BLaER1 (cell line): ENCODE data around the gene BTG2.
"Not testable (repeated sequence)": the region's sequence is repeated elsewhere in the genome, so short reads cannot be mapped to it uniquely, and the experiment has no call there.

Experiments used
- H3K27ac ChIP-seq: shearing (Covaris generic); formaldehyde crosslinking; 2 replicates; pipeline ENCODE4 v1.8.1; 2022
- H3K27me3 ChIP-seq: shearing (Covaris generic); formaldehyde crosslinking; 2 replicates; pipeline ENCODE4 v1.8.1; 2022
- H3K36me3 ChIP-seq: shearing (Covaris generic); formaldehyde crosslinking; 2 replicates; pipeline ENCODE4 v1.8.1; 2022
- H3K4me1 ChIP-seq: shearing (Covaris generic); formaldehyde crosslinking; 2 replicates; pipeline ENCODE4 v1.8.1; 2022
- H3K4me2 ChIP-seq: shearing (Covaris generic); formaldehyde crosslinking; 2 replicates; pipeline ENCODE4 v1.8.1; 2022
- H3K4me3 ChIP-seq: shearing (Covaris generic); formaldehyde crosslinking; 2 replicates; pipeline ENCODE4 v1.8.1; 2022
- H3K9ac ChIP-seq: shearing (Covaris generic); formaldehyde crosslinking; 2 replicates; pipeline ENCODE4 v1.8.1; 2022
- H3K9me3 ChIP-seq: shearing (Covaris generic); formaldehyde crosslinking; 2 replicates; pipeline ENCODE4 v1.8.1; 2022
- H4K20me1 ChIP-seq: shearing (Covaris generic); formaldehyde crosslinking; 2 replicates; pipeline ENCODE4 v1.8.1; 2022
- Cebpa-rat ChIP-seq: shearing (Covaris generic); IDR thresholded peaks from 2 replicates; pipeline ENCODE4 v1.8.1; 2022

BTG2 gene

GRCh38 chr1:203304919-203305808, at the start of gene BTG2:
BTG2 (plus strand) TSS chr1:203305519; CDS start chr1:203305607, 88 bp downstream.
- Histone ChIP-seq H3K4me3 (peak within 1 kb of the TSS; percentile 97), H3K4me2 (peak within 1 kb of the TSS; percentile 99), H3K36me3 (peaks cover 35% of the 10 kb centered on the region), H4K20me1 (peaks cover 48% of the 10 kb centered on the region), H3K27ac (peak within 1 kb of the TSS; percentile 98), H3K9ac (peak within 1 kb of the TSS; percentile 99), H3K4me1 (peaks cover 81% of the 10 kb centered on the region), H3K27me3 (no peaks in the 10 kb centered on the region), H3K9me3 (no peaks in the 10 kb centered on the region)
- no peak for TF ChIP-seq Cebpa-rat

DNA sequence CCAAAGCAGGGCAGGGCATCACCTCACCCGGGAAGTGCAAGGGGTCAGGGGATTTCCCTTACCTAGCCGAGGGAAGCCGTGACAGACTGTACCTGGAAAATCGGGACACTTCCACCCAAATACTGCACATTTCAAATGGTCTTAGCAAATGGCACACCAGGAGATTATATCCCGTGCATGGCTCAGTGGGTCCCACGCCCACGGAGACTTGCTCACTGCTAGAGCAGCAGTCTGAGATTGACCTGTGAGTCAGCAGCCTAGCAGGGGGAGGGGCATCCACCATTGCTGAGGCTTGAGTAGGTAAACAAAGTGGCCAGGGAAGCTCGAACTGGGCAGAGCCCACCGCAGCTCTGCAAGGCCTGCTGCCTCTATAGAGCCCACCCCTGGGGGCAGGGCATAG, 48.7 kb upstream of the BTG2 start:
- not testable (repeated sequence) for H3K4me3 ChIP-seq, H3K9me3 ChIP-seq, H3K9ac ChIP-seq, H3K27ac ChIP-seq, H3K36me3 ChIP-seq, H3K4me1 ChIP-seq, H3K4me2 ChIP-seq, H3K27me3 ChIP-seq, H4K20me1 ChIP-seq

DNA sequence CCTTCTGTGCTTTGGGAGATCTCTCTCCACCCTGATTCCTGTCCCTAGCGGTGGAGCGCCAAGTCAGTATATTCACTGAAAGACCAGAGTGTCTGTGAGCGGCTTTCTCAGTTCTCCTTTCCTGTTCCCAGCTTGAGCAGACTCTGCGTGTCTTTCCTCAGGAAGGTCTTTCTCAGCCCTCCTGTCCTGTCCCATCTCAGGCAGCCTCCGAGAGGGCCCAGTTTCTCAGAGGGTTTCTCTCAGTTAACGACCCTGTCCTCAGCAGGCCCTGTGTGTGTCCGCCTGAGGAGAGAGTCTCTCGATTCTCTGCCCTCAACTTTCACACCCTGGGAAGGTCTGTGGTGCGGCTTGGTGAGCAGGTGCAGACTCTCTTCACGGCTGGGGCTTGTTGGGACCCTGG, 41.8 kb upstream of the BTG2 start:
- Histone ChIP-seq H3K27me3 (no peaks in the 10 kb centered on the region), H3K9ac (0 out of 2 replicates have a peak overlapping the region, but pooled peaks have one; percentile 12), H3K36me3 (no peaks in the 10 kb centered on the region), H4K20me1 (no peaks in the 10 kb centered on the region), H3K27ac (no peak overlapping the region), H3K4me2 (peak overlapping the region; percentile 22), H3K4me1 (peaks cover 31% of the 10 kb centered on the region), H3K4me3 (no peak overlapping the region), H3K9me3 (no peaks in the 10 kb centered on the region)
- TF ChIP-seq Cebpa-rat: no peak

GRCh38 chr1:203264052-203264501, 41.2 kb upstream of the BTG2 start:
- no peak for TF ChIP-seq Cebpa-rat
- no peaks in the 10 kb centered on the region for H3K9me3 ChIP-seq
- no peaks in the 10 kb centered on the region for H3K36me3 ChIP-seq
- no peaks in the 10 kb centered on the region for H3K27me3 ChIP-seq
- H3K27ac ChIP-seq: no peak overlapping the region
- peak overlapping the region; percentile 22; the same call in 1 of the 2 replicates for H3K4me2 ChIP-seq
- H3K4me1 ChIP-seq: peaks cover 36% of the 10 kb centered on the region
- H3K4me3 ChIP-seq: no peak overlapping the region
- H3K9ac ChIP-seq: no peak overlapping the region
- no peaks in the 10 kb centered on the region for H4K20me1 ChIP-seq

- no peak for TF ChIP-seq Cebpa-rat
- Histone ChIP-seq H3K9me3 (no peaks in the 10 kb centered on the region), H3K4me3 (no peak overlapping the region), H4K20me1 (no peaks in the 10 kb centered on the region), H3K27me3 (no peaks in the 10 kb centered on the region), H3K27ac (no peak overlapping the region), H3K36me3 (no peaks in the 10 kb centered on the region), H3K9ac (no peak overlapping the region), H3K4me2 (peak overlapping the region; percentile 55), H3K4me1 (peaks cover 49% of the 10 kb centered on the region)
Observed at GRCh38 chr1:203265541-203265940, 39.8 kb upstream of the BTG2 start.

- not testable (repeated sequence) for H3K27ac ChIP-seq, H3K36me3 ChIP-seq, H3K4me3 ChIP-seq, H4K20me1 ChIP-seq, H3K27me3 ChIP-seq, H3K9ac ChIP-seq, H3K9me3 ChIP-seq
- H3K4me1 ChIP-seq: peaks cover 55% of the 10 kb centered on the region
- H3K4me2 ChIP-seq: peak overlapping the region; percentile 55
Observed at GRCh38 chr1:203266140-203266539, 39.2 kb upstream of the BTG2 start.

GRCh38 chr1:203267347-203267846, 37.9 kb upstream of the BTG2 start:
- peak overlapping the region; percentile 71 for H3K27ac ChIP-seq
- no peaks in the 10 kb centered on the region for H3K27me3 ChIP-seq
- H3K9ac ChIP-seq: peak overlapping the region; percentile 74
- no peak for TF ChIP-seq Cebpa-rat
- peak overlapping the region; percentile 91 for H3K4me2 ChIP-seq
- no peaks in the 10 kb centered on the region for H4K20me1 ChIP-seq
- peak overlapping the region; percentile 67 for H3K4me3 ChIP-seq
- no peaks in the 10 kb centered on the region for H3K36me3 ChIP-seq
- H3K4me1 ChIP-seq: peaks cover 68% of the 10 kb centered on the region
- no peaks in the 10 kb centered on the region for H3K9me3 ChIP-seq

DNA sequence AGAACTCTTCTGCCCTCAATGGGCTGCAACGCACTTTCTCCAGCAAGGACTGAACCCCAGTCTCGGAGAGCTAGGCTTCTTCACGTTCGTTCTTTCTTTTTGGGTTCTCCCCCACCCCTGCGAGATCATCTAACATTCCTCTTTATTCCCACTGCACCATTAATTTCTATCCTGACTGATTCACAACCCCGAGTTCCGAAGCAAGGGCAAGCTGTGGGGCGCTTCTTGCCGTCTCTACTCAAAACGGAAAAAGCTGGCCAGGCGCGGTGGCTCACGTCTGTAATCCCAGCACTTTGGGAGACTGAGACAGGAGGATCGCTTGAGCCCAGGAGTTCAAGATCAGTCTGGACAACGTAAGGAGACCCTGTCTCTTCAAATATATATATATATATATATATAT, 37.4 kb upstream of the BTG2 start:
- Histone ChIP-seq H3K27ac (peak overlapping the region; percentile 71), H3K4me1 (peaks cover 73% of the 10 kb centered on the region), H3K9me3 (no peaks in the 10 kb centered on the region), H3K36me3 (no peaks in the 10 kb centered on the region), H3K4me2 (peak overlapping the region; percentile 91), H3K9ac (peak overlapping the region; percentile 74), H4K20me1 (no peaks in the 10 kb centered on the region), H3K4me3 (peak overlapping the region; percentile 67), H3K27me3 (no peaks in the 10 kb centered on the region)
- TF ChIP-seq Cebpa-rat: no peak

DNA sequence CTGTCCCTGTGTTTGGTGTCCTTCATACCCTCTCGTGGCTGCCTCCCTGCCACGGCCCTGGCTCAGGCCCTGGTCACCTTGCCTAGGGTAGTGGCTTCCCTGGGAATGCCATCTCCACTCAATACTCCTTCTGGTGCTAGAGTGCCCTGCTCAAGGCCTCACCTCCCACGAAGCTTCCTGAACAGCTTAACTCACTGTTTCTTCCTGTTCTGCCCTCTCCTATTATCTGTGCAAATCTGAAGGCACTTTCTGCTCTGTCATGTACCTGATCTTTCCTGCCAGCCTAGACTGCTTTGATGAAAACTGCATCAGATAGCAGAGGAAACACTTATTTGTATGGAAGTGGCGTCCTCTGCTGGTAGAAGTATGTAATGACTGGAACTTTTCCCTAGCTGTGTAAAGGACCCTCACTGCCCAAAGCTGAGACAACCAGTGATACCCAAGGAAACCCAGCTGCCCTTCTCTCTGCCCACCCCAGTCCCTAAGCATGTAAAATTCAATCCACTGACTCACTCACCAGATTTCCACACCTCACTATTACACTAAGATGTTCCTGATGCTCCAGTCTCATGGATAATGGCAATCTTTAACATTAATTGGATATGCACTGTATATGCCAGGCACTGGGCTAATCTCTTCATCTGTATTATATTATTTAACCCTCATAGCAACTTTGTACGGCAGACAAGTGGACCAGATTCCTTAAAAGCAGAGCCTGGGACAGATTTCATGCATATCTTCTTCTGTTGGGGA, 36.2 kb upstream of the BTG2 start:
- Histone ChIP-seq H3K9ac (no peak overlapping the region), H3K4me2 (peak overlapping the region; percentile 49)

GRCh38 chr1:203269654-203270020, 35.7 kb upstream of the BTG2 start:
- Histone ChIP-seq H3K27ac (no peak overlapping the region), H3K27me3 (no peaks in the 10 kb centered on the region), H3K9ac (no peak overlapping the region), H3K4me3 (no peak overlapping the region), H3K9me3 (no peaks in the 10 kb centered on the region), H3K4me1 (peaks cover 78% of the 10 kb centered on the region), H3K4me2 (peak overlapping the region; percentile 19; the same call in 1 of the 2 replicates), H4K20me1 (no peaks in the 10 kb centered on the region), H3K36me3 (no peaks in the 10 kb centered on the region)
- no peak for TF ChIP-seq Cebpa-rat

More for the DNA sequence above, 36.2 kb upstream of the BTG2 start:
- Histone ChIP-seq H3K27ac (peak overlapping the region; percentile 21; the same call in 1 of the 2 replicates), H3K27me3 (no peaks in the 10 kb centered on the region), H3K36me3 (no peaks in the 10 kb centered on the region), H3K4me3 (no peak overlapping the region), H3K4me1 (peaks cover 73% of the 10 kb centered on the region), H3K9me3 (no peaks in the 10 kb centered on the region), H4K20me1 (no peaks in the 10 kb centered on the region)
- TF ChIP-seq Cebpa-rat: no peak
